WTC11 (cell line): ENCODE measurements around the gene NKIRAS2.

ENCODE experiments used
- SMAD3 ChIP-seq: sonication (generic); formaldehyde crosslinking; IDR thresholded peaks from 2 replicates; pipeline ENCODE4 v1.8.0; 2022; ENCODE audit warnings: missing genetic modification reagents, mild to moderate bottlenecking, borderline replicate concordance
- TF ChIP-seq, protein P1 (sequence below): fragments of 200-600 bp; IDR thresholded peaks from 2 replicates; pipeline ENCODE4 v1.8.0; 2022; ENCODE audit warnings: antibody characterized with exemption

DNA sequence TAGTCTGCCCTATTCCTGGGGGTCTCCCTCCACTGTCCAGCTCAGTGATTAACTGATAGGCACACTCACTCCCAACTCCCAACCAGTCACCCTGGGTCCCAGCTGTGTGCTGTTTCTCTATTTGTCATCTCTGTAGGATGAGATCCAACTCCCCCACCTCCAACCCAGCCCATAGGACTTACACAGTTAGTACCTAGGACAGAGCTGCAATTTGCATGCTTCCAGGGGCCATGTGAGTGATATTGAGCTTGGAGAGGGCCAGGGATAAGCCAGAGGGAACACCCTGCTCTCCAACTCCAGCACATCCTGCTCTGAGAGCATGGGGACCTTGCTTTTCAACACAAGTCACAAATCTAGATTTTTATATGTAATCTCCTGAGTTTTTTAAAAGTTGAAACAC lies 21.7 kb downstream of the NKIRAS2 start:
- no peak for TF ChIP-seq SMAD3 (CRISPR knock-in tag)
- TF ChIP-seq, protein P1, sequence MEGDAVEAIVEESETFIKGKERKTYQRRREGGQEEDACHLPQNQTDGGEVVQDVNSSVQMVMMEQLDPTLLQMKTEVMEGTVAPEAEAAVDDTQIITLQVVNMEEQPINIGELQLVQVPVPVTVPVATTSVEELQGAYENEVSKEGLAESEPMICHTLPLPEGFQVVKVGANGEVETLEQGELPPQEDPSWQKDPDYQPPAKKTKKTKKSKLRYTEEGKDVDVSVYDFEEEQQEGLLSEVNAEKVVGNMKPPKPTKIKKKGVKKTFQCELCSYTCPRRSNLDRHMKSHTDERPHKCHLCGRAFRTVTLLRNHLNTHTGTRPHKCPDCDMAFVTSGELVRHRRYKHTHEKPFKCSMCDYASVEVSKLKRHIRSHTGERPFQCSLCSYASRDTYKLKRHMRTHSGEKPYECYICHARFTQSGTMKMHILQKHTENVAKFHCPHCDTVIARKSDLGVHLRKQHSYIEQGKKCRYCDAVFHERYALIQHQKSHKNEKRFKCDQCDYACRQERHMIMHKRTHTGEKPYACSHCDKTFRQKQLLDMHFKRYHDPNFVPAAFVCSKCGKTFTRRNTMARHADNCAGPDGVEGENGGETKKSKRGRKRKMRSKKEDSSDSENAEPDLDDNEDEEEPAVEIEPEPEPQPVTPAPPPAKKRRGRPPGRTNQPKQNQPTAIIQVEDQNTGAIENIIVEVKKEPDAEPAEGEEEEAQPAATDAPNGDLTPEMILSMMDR: no peak
